ENCODE measurements around the gene NAT16. TPM values are rescaled to one million over a fixed set of nuclear protein-coding genes. Genes with fewer than 3 reads are reported as not detected.

The NAT16 gene
- polyA plus RNA-seq, 6 donors from 2014 or later, result not detected

- no peak for ATAC-seq (ENCODE audit: low read depth in 2 of 2)
- Mint-ChIP-seq H3K27ac (peak overlapping the region in 1 of 6 donors; percentile 85), H3K36me3 (peaks cover 0 to 13% of the 10 kb centered on the region in 2 donors), H3K27me3 (no peaks in the 10 kb centered on the region), H3K9me3 (peaks cover 0 to 1% (median 0%) of the 10 kb centered on the region in 7 donors), H3K4me1 (peaks cover 13 to 22% (median 20%) of the 10 kb centered on the region in 3 donors), H3K4me3 (peak overlapping the region in 2 of 8 donors; percentile 37 to 75)
- no peak for DNase-seq
Observed at GRCh38 chr7:101156866-101157589, 23.1 kb downstream of the NAT16 start.

DNA sequence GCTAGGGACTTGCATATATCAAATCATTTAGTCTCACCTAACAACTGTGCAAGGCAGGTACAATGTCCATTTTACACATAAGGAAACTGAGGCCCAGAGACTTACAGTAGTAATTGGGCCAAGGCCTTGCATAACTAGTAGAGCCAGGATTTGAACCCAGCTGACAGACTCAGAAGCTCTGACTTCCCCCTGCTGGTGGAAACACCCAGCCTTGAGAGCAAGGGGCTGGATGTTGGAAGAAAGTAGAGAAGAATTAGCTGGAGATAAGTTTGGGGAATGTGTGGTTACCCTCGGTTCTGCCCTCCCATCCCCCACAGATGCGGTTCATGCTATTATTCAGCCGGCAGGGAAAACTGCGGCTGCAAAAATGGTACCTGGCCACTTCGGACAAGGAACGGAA is 23.8 kb downstream of the NAT16 start:
- Mint-ChIP-seq H3K9me3 (peaks cover 0 to 1% (median 0%) of the 10 kb centered on the region in 7 donors), H3K36me3 (peaks cover 0 to 13% of the 10 kb centered on the region in 2 donors), H3K4me3 (peak overlapping the region in 1 of 8 donors; percentile 75), H3K27me3 (no peaks in the 10 kb centered on the region), H3K27ac (peak overlapping the region in 1 of 6 donors; percentile 58), H3K4me1 (peaks cover 13 to 22% (median 20%) of the 10 kb centered on the region in 3 donors)
- DNase-seq (no peak), ATAC-seq (ENCODE audit: low read depth in 2 of 2) (no peak)

DNA sequence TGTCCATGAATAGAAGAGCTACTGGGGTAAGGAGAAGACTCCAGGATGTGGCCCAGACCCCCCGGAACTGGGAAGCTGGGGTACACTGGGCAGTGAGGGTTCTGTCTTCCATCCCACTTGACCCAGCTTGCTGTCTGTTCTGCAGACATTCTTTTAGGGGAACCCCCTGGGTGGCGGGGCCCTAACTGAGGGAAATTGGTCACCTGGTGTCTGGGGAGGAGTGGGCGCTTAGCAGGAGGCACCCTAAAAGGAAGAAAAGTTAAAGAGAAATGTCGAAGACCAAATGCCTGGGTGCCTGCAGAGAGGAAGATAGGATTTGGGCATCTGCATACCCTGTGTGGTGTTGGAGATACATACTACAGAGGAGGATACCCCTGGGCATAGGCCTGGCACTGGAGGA is 24.8 kb downstream of the NAT16 start:
- H3K27me3 Mint-ChIP-seq, result no peaks in the 10 kb centered on the region
- H3K4me3 Mint-ChIP-seq, result peak overlapping the region; percentile 70 to 93 (median 80)
- ATAC-seq (ENCODE audit: low read depth in 2 of 2), result peak; percentile 20 to 33
- DNase-seq, result no peak
- peaks cover 0 to 13% of the 10 kb centered on the region in 2 donors for H3K36me3 Mint-ChIP-seq
- H3K4me1 Mint-ChIP-seq, result peaks cover 13 to 22% (median 20%) of the 10 kb centered on the region in 3 donors
- H3K27ac Mint-ChIP-seq, result peak overlapping the region in 1 of 6 donors; percentile 65
- peaks cover 0 to 1% (median 0%) of the 10 kb centered on the region in 7 donors for H3K9me3 Mint-ChIP-seq

DNA sequence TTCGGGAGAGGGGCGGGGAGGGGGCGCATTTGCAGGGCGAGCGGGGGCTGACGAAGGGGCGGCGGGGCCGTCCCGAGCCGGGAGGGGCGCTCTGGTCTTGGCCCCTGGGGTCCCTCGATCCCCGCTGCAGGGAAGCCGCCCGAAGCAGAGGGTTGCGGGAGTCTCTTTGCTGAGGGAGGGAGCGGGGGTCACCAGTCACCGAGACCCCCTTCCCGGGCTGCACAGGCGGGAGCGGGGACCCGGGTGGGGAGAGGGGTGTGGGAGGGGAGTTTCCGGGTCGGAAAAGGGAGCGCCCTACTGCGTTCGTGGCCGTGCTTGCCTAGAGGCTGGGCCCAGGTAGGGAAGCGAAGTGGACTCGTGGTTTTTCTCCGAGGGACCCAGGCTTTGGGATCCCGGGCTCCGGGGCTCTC is 25.4 kb downstream of the NAT16 start:
- Mint-ChIP-seq H3K4me1 (peaks cover 13 to 22% (median 20%) of the 10 kb centered on the region in 3 donors), H3K27ac (no peak overlapping the region), H3K36me3 (peaks cover 0 to 7% of the 10 kb centered on the region in 2 donors), H3K27me3 (peaks cover under 1 to 3% (median 2%) of the 10 kb centered on the region in 3 donors), H3K9me3 (peaks cover 0 to 1% (median 0%) of the 10 kb centered on the region in 7 donors), H3K4me3 (peak overlapping the region; percentile 70 to 93 (median 84))
- ATAC-seq (ENCODE audit: low read depth in 2 of 2), result peak; percentile 5 to 8
- DNase-seq, result no peak

DNA sequence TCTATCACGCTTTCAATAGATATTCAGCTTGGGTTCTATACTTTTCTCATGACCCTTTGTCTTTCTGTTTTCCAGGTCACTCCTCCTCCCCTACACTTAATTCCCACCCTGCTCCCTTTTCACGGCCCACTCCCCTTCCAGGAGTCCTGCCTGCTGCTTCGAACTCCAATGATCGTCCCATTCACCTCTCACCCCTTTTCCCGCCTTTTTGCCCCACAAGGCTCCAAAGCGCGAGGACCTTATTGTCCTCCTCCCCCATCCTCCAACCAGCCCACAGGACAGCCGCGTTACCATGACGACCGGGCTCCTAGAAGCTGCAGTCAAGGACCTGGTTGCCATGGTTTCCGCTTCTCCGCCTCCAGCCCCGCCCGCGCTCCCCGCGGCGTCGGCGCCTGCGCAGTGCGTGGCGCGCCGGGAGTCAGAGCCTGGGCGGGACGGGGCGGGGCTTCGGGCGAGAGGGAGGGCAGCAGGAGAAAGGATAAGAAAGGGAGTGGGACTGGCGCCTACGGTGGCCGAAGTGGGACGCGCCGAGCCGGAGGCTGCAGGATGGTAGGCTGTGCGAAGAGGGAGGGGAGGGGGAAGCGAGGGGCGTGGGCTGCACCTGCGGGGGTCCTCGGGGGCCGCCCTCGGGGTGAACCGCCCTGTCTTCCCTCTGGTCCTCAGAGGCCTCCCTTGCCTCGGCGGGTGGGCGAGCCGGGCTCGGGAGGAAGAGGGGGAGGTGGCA is 26.0 kb downstream of the NAT16 start, which contains the start of gene AP1S1:
Gene AP1S1 (plus strand): TSS at position 508 of the 724 bp plus-strand sequence. CDS start 39 bp downstream, at position 547.
- H3K27me3 Mint-ChIP-seq, result peaks cover 6 to 8% (median 7%) of the 10 kb centered on the region in 3 donors
- H3K4me3 Mint-ChIP-seq, result peak within 1 kb of the TSS; percentile 70 to 94 (median 89)
- peaks cover 0 to 2% of the 10 kb centered on the region in 2 donors for H3K36me3 Mint-ChIP-seq
- peaks cover 13 to 22% (median 20%) of the 10 kb centered on the region in 3 donors for H3K4me1 Mint-ChIP-seq
- DNase-seq (peak; percentile 83), ATAC-seq (ENCODE audit: low read depth in 2 of 2) (peak; percentile 87 to 92)
- peak within 1 kb of the TSS; percentile 42 to 97 (median 81) for H3K27ac Mint-ChIP-seq
- peaks cover 0 to 1% (median 0%) of the 10 kb centered on the region in 7 donors for H3K9me3 Mint-ChIP-seq

DNA sequence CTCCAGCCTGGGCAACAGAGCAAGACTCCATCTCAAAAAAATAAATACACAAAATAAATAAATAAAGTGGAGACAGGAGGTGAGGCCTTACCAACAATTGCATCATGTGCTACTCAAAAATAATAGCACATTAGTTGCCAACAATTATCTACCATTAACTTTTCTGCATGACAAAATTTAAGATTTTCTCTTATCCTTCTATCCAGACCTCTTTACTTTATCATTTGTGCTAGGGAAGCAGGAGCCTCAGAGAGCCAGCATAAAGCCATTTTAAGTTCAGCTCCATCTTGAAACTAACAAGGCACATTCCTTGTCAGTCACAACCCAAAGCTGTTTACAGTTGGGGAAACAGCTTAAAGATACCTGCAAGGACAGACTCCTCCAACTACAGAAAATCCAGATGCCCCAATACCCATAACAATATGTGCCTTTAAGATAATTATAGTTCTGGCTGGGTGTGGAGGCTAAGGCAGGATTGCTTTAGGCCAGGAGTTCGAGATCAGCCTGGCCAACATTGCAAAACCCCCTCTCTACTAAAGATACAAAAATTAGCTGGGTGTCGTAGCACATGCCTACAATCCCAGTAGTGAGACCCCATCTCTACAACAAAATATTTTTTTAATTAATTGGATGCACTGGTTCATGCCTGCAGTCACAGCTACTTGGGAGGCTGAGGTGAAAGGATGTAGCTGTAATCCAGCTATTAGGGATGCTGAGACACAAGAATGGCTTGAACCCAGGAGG is 28.0 kb downstream of the NAT16 start:
- Mint-ChIP-seq H3K27me3 (peaks cover 10 to 19% (median 15%) of the 10 kb centered on the region in 3 donors), H3K9me3 (peaks cover 0 to 1% (median 0%) of the 10 kb centered on the region in 7 donors), H3K36me3 (no peaks in the 10 kb centered on the region), H3K4me3 (peak overlapping the region in 4 of 8 donors; percentile 9 to 90 (median 34)), H3K27ac (peak overlapping the region in 1 of 6 donors; percentile 64), H3K4me1 (peaks cover 13 to 20% (median 19%) of the 10 kb centered on the region in 3 donors)
- DNase-seq (no peak), ATAC-seq (ENCODE audit: low read depth in 2 of 2) (no peak)

- peak overlapping the region in 1 of 6 donors; percentile 34 for H3K27ac Mint-ChIP-seq
- H3K9me3 Mint-ChIP-seq, result no peaks in the 10 kb centered on the region
- H3K27me3 Mint-ChIP-seq, result peaks cover 19 to 62% (median 58%) of the 10 kb centered on the region in 3 donors
- no peak overlapping the region for H3K4me3 Mint-ChIP-seq
- peaks cover 9 to 17% (median 11%) of the 10 kb centered on the region in 3 donors for H3K4me1 Mint-ChIP-seq
- DNase-seq (no peak), ATAC-seq (ENCODE audit: low read depth in 2 of 2) (no peak)
- no peaks in the 10 kb centered on the region for H3K36me3 Mint-ChIP-seq
Observed at GRCh38 chr7:101140746-101141382, 39.2 kb downstream of the NAT16 start.

- Mint-ChIP-seq H3K9me3 (no peaks in the 10 kb centered on the region), H3K4me3 (no peak overlapping the region), H3K27me3 (peaks cover 19 to 62% (median 61%) of the 10 kb centered on the region in 3 donors), H3K4me1 (peaks cover 9 to 17% (median 11%) of the 10 kb centered on the region in 3 donors), H3K36me3 (no peaks in the 10 kb centered on the region), H3K27ac (no peak overlapping the region)
- no peak for DNase-seq
- no peak for ATAC-seq (ENCODE audit: low read depth in 2 of 2)
Observed at GRCh38 chr7:101140339-101140699, 39.8 kb downstream of the NAT16 start.

DNA sequence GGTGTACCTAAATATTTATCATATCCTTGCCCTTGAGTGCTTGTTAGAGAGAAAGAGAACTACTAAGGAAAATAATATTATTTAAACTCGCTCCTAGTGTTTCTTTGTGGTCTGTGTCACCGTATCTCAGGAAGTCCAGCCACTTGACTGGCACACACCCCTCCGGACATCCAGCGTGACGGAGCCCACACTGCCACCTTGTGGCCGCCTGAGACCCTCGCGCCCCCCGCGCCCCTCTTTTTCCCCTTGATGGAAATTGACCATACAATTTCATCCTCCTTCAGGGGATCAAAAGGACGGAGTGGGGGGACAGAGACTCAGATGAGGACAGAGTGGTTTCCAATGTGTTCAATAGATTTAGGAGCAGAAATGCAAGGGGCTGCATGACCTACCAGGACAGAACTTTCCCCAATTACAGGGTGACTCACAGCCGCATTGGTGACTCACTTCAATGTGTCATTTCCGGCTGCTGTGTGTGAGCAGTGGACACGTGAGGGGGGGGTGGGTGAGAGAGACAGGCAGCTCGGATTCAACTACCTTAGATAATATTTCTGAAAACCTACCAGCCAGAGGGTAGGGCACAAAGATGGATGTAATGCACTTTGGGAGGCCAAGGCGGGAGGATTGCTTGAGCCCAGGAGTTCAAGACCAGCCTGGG is 41.8 kb downstream of the NAT16 start:
- H3K4me3 Mint-ChIP-seq, result no peak overlapping the region
- peak; percentile 28 for DNase-seq
- H3K27me3 Mint-ChIP-seq, result peaks cover 10 to 66% (median 65%) of the 10 kb centered on the region in 3 donors
- peak; percentile 86 to 93 for ATAC-seq (ENCODE audit: low read depth in 2 of 2)
- H3K9me3 Mint-ChIP-seq, result no peaks in the 10 kb centered on the region
- H3K4me1 Mint-ChIP-seq, result peaks cover 6 to 15% (median 11%) of the 10 kb centered on the region in 3 donors
- peak overlapping the region in 3 of 6 donors; percentile 47 to 63 (median 51) for H3K27ac Mint-ChIP-seq
- no peaks in the 10 kb centered on the region for H3K36me3 Mint-ChIP-seq

DNA sequence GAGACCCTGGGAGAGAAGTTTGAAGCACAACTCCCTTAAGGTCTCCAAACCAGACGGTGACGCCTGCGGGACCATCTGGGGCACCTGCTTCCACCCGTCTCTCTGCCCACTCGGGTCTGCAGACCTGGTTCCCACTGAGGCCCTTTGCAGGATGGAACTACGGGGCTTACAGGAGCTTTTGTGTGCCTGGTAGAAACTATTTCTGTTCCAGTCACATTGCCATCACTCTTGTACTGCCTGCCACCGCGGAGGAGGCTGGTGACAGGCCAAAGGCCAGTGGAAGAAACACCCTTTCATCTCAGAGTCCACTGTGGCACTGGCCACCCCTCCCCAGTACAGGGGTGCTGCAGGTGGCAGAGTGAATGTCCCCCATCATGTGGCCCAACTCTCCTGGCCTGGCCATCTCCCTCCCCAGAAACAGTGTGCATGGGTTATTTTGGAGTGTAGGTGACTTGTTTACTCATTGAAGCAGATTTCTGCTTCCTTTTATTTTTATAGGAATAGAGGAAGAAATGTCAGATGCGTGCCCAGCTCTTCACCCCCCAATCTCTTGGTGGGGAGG is 42.4 kb downstream of the NAT16 start:
- no peak overlapping the region for H3K4me3 Mint-ChIP-seq
- ATAC-seq (ENCODE audit: low read depth in 2 of 2), result no peak
- peak overlapping the region in 3 of 6 donors; percentile 47 to 88 (median 51) for H3K27ac Mint-ChIP-seq

DNA sequence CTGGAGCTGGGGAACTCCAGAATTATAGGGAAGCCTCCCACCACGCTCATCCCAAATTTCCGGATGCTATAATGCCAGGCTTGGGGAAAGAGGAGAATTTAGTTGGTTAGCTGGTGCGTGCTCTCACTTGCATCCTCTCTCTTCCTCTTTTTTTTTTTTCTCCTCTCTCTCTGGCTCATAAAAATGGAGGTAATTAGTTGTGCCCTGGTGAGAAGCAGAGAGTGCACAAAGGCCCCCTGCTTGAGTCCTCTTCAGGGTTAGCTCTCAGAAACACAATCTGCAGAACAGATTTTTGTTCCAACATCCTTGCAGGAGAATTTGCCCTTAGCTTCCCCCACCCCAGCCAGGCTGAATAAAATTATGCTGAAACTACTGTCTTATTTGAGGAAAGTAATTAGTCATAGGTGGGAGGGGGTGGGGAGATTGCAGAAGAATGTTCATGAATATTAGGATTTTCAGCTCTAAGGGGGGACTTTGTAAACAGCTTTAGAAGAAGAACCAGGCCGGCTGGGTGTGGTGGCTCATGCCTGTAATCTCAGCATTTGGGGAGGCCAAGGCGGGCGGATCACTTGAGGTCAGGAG is 45.6 kb downstream of the NAT16 start:
- no peak for DNase-seq
- Mint-ChIP-seq H3K4me3 (no peak overlapping the region), H3K27ac (peak overlapping the region in 1 of 6 donors; percentile 28), H3K36me3 (no peaks in the 10 kb centered on the region), H3K4me1 (peaks cover 5 to 11% (median 9%) of the 10 kb centered on the region in 3 donors), H3K27me3 (peaks cover 16 to 79% (median 75%) of the 10 kb centered on the region in 3 donors), H3K9me3 (no peaks in the 10 kb centered on the region)
- ATAC-seq (ENCODE audit: low read depth in 2 of 2), result no peak

More for the DNA sequence above, 42.4 kb downstream of the NAT16 start:
- Mint-ChIP-seq H3K27me3 (peaks cover 9 to 67% (median 65%) of the 10 kb centered on the region in 3 donors), H3K36me3 (no peaks in the 10 kb centered on the region), H3K4me1 (peaks cover 5 to 12% (median 11%) of the 10 kb centered on the region in 3 donors), H3K9me3 (no peaks in the 10 kb centered on the region)
- DNase-seq, result no peak
